ENCODE results near the gene AATK.

AATK gene

DNA sequence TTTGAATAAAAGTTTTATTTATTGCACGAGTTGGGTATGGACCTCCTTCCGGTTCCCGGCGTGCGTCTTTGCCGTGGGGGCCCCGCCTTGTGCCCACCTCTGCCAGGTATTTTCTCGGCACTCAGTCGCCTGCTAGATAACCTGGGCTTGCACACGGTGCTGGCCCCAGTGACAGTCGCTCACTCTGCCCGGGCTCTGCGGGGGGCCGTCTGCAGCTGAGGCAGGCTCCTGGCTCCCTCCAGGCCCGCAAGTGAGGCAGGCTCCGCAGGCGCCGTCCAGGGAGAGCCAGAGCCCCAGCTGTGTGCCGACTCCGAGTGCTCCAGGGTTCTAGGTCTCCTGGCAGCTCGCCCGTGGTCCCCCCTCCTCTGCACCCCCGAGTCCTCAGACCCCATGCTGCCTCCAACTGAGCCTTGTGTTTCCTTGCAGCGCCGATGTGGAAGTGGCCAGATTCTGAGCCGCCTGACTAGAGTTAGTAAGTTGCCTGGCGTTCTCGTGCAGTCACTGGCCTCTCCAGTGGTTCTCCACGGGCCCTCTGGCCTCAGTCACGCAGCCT is 55.5 kb downstream of the AATK start:
- no peaks in the 10 kb centered on the region for H3K27me3 ChIP-seq (ENCODE audit: control insufficient read depth, insufficient read depth, low read length)
- H3K4me1 ChIP-seq (ENCODE audit: control insufficient read depth, insufficient read depth, low read length) = no peaks in the 10 kb centered on the region
- no peak overlapping the region for H3K9ac ChIP-seq (ENCODE audit: low read depth, low read length)
- H3K4me3 ChIP-seq (ENCODE audit: low read length) = no peak overlapping the region
- H3K9me3 ChIP-seq (replicated peaks; ENCODE audit: low read length) = no peaks in the 10 kb centered on the region
- H3K4me2 ChIP-seq (ENCODE audit: low read length) = no peak overlapping the region
- H3K36me3 ChIP-seq (ENCODE audit: insufficient read depth, low read length) = peaks cover 8% of the 10 kb centered on the region

GRCh38 chr17:81109957-81110356 is 56.1 kb downstream of the AATK start:
- no peak overlapping the region for H3K9ac ChIP-seq (ENCODE audit: low read depth, low read length)
- H3K4me3 ChIP-seq (ENCODE audit: low read length) = no peak overlapping the region
- no peaks in the 10 kb centered on the region for H3K27me3 ChIP-seq (ENCODE audit: control insufficient read depth, insufficient read depth, low read length)
- no peaks in the 10 kb centered on the region for H3K4me1 ChIP-seq (ENCODE audit: control insufficient read depth, insufficient read depth, low read length)
- no peaks in the 10 kb centered on the region for H3K9me3 ChIP-seq (replicated peaks; ENCODE audit: low read length)
- peaks cover 11% of the 10 kb centered on the region for H3K36me3 ChIP-seq (ENCODE audit: insufficient read depth, low read length)
- no peak overlapping the region for H3K4me2 ChIP-seq (ENCODE audit: low read length)

- no peak overlapping the region for H3K4me2 ChIP-seq (ENCODE audit: low read length)
- no peak overlapping the region for H3K9ac ChIP-seq (ENCODE audit: low read depth, low read length)
- H3K27me3 ChIP-seq (ENCODE audit: control insufficient read depth, insufficient read depth, low read length) = no peaks in the 10 kb centered on the region
- no peaks in the 10 kb centered on the region for H3K9me3 ChIP-seq (replicated peaks; ENCODE audit: low read length)
- H3K4me1 ChIP-seq (ENCODE audit: control insufficient read depth, insufficient read depth, low read length) = no peaks in the 10 kb centered on the region
- H3K36me3 ChIP-seq (ENCODE audit: insufficient read depth, low read length) = peaks cover 22% of the 10 kb centered on the region
- H3K4me3 ChIP-seq (ENCODE audit: low read length) = no peak overlapping the region
These were observed 57.8 kb downstream of the AATK start for GRCh38 chr17:81108220-81108619.

DNA sequence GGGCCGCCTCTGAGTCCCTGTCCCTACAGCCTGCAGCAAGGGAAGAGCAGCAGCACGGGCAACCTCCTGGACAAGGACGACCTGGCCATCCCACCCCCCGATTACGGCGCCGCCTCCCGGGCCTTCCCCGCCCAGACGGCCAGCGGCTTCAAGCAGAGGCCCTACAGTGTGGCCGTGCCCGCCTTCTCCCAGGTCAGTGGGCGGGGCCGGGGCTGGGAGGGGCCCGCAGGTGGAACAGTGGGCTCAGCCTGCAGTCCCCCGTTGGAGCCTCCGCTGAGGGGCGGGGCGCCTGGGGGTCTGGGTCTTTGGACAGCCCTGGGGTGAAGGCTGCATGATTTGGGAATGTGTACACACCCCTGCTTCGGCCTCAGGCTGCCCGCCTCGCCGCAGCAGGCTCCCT is 59.3 kb downstream of the AATK start:
- Histone ChIP-seq H3K4me3 (ENCODE audit: low read length) (no peak overlapping the region), H3K9me3 (replicated peaks; ENCODE audit: low read length) (no peaks in the 10 kb centered on the region), H3K27me3 (ENCODE audit: control insufficient read depth, insufficient read depth, low read length) (no peaks in the 10 kb centered on the region), H3K4me2 (ENCODE audit: low read length) (no peak overlapping the region), H3K9ac (ENCODE audit: low read depth, low read length) (no peak overlapping the region), H3K36me3 (ENCODE audit: insufficient read depth, low read length) (peaks cover 17% of the 10 kb centered on the region), H3K4me1 (ENCODE audit: control insufficient read depth, insufficient read depth, low read length) (no peaks in the 10 kb centered on the region)

DNA sequence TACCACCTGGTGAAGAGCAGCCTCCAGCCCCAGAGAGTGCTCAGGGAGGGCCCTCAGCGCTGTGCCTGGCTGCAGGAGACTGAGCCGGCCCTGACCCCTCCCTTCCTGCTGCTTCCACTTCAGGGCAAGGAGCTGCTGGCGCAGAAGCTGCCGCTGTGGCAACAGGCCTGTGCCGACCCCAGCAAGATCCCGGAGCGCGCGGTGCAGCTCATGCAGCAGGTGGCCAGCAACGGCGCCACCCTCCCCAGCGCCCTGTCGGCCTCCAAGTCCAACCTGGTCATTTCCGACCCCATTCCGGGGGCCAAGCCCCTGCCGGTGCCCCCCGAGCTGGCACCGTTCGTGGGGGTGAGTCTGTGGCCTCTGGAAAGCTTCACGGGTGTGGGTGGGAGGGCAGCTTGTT is 62.6 kb downstream of the AATK start:
- no peaks in the 10 kb centered on the region for H3K27me3 ChIP-seq (ENCODE audit: control insufficient read depth, insufficient read depth, low read length)
- no peak overlapping the region for H3K4me2 ChIP-seq (ENCODE audit: low read length)
- no peak overlapping the region for H3K4me3 ChIP-seq (ENCODE audit: low read length)
- no peak overlapping the region for H3K9ac ChIP-seq (ENCODE audit: low read depth, low read length)
- no peaks in the 10 kb centered on the region for H3K9me3 ChIP-seq (replicated peaks; ENCODE audit: low read length)
- peaks cover 26% of the 10 kb centered on the region for H3K36me3 ChIP-seq (ENCODE audit: insufficient read depth, low read length)
- peaks cover 2% of the 10 kb centered on the region for H3K4me1 ChIP-seq (ENCODE audit: control insufficient read depth, insufficient read depth, low read length)

DNA sequence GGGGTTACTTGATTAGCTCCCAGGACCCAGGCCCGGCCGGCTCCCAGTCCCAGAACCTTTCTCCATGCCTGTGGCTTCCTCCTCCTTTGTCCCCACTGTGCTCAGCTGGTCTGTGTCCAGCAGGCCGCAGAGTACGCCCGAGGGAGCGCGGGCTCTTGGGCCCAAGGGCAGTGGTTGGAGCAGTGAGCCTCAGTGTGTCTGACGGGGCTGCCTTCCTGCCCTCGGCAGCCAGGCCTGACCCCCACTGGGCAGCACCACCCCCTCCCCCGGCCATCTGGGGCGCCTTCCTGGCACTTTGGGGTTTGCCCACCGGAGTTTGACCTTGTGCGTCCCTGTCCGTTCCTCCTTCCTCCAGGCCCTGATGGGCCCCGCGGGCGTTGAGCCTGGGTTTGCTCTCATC is 63.2 kb downstream of the AATK start:
- Histone ChIP-seq H3K4me1 (ENCODE audit: control insufficient read depth, insufficient read depth, low read length) (peaks cover 7% of the 10 kb centered on the region), H3K36me3 (ENCODE audit: insufficient read depth, low read length) (peaks cover 25% of the 10 kb centered on the region), H3K9me3 (replicated peaks; ENCODE audit: low read length) (no peaks in the 10 kb centered on the region), H3K27me3 (ENCODE audit: control insufficient read depth, insufficient read depth, low read length) (no peaks in the 10 kb centered on the region), H3K4me3 (ENCODE audit: low read length) (no peak overlapping the region), H3K4me2 (ENCODE audit: low read length) (no peak overlapping the region), H3K9ac (ENCODE audit: low read depth, low read length) (no peak overlapping the region)

- peaks cover 12% of the 10 kb centered on the region for H3K4me1 ChIP-seq (ENCODE audit: control insufficient read depth, insufficient read depth, low read length)
- H3K9ac ChIP-seq (ENCODE audit: low read depth, low read length) = no peak overlapping the region
- H3K27me3 ChIP-seq (ENCODE audit: control insufficient read depth, insufficient read depth, low read length) = no peaks in the 10 kb centered on the region
- no peak overlapping the region for H3K4me2 ChIP-seq (ENCODE audit: low read length)
- H3K36me3 ChIP-seq (ENCODE audit: insufficient read depth, low read length) = peaks cover 22% of the 10 kb centered on the region
- no peak overlapping the region for H3K4me3 ChIP-seq (ENCODE audit: low read length)
- H3K9me3 ChIP-seq (replicated peaks; ENCODE audit: low read length) = no peaks in the 10 kb centered on the region
These were observed 63.7 kb downstream of the AATK start for GRCh38 chr17:81102352-81102751.

- H3K36me3 ChIP-seq (ENCODE audit: insufficient read depth, low read length) = peaks cover 22% of the 10 kb centered on the region
These were observed 64.3 kb downstream of the AATK start for GRCh38 chr17:81101614-81102306.

DNA sequence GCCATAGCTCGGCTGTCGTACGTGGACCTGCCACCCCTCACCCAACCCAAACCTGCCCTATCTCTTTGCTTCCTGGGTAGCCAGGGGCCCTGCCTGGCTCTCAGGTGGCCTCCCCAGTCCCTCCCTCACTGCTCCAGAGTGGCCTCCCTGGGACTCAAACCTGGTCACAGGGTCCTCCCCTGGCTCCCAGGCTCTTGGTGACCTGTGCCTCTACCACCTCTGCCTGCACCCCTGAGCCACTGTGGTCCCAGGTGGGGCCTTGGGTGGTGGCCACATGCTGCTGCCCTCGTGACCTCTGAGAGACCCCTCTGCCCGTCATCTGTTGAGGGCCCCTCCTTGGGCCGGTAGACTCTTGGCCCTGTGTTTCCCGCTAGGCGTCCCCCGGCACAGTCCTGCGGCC is 65.4 kb downstream of the AATK start:
- Histone ChIP-seq H3K4me2 (ENCODE audit: low read length) (no peak overlapping the region), H3K36me3 (ENCODE audit: insufficient read depth, low read length) (peaks cover 22% of the 10 kb centered on the region), H3K27me3 (ENCODE audit: control insufficient read depth, insufficient read depth, low read length) (no peaks in the 10 kb centered on the region), H3K9me3 (replicated peaks; ENCODE audit: low read length) (no peaks in the 10 kb centered on the region), H3K4me1 (ENCODE audit: control insufficient read depth, insufficient read depth, low read length) (peaks cover 29% of the 10 kb centered on the region), H3K9ac (ENCODE audit: low read depth, low read length) (no peak overlapping the region), H3K4me3 (ENCODE audit: low read length) (no peak overlapping the region)

More at GRCh38 chr17:81101614-81102306, 64.3 kb downstream of the AATK start:
- H3K4me2 ChIP-seq (ENCODE audit: low read length) = no peak overlapping the region
- H3K9ac ChIP-seq (ENCODE audit: low read depth, low read length) = no peak overlapping the region
- no peaks in the 10 kb centered on the region for H3K27me3 ChIP-seq (ENCODE audit: control insufficient read depth, insufficient read depth, low read length)
- H3K9me3 ChIP-seq (replicated peaks; ENCODE audit: low read length) = no peaks in the 10 kb centered on the region
- no peak overlapping the region for H3K4me3 ChIP-seq (ENCODE audit: low read length)
- peaks cover 18% of the 10 kb centered on the region for H3K4me1 ChIP-seq (ENCODE audit: control insufficient read depth, insufficient read depth, low read length)

DNA sequence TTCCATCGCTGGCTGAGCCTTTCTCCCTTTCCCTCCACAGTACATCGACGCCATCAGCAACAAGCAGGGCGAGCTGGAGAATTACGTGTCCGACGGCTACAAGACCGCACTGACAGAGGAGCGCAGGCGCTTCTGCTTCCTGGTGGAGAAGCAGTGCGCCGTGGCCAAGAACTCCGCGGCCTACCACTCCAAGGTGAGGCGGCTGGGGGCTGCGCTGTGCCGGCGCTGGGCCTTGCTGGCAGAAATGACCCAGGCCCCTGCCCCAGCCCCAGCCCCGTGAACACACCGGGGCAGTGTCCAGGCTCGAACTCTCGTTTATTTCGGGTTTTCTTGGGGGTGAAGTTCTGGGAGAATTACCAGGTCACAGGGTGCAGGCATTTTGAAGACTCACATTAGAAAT is 66.1 kb downstream of the AATK start:
- Histone ChIP-seq H3K9me3 (replicated peaks; ENCODE audit: low read length) (no peaks in the 10 kb centered on the region), H3K4me1 (ENCODE audit: control insufficient read depth, insufficient read depth, low read length) (peaks cover 36% of the 10 kb centered on the region), H3K9ac (ENCODE audit: low read depth, low read length) (no peak overlapping the region), H3K4me2 (ENCODE audit: low read length) (no peak overlapping the region), H3K36me3 (ENCODE audit: insufficient read depth, low read length) (peaks cover 19% of the 10 kb centered on the region), H3K4me3 (ENCODE audit: low read length) (no peak overlapping the region), H3K27me3 (ENCODE audit: control insufficient read depth, insufficient read depth, low read length) (no peaks in the 10 kb centered on the region)

DNA sequence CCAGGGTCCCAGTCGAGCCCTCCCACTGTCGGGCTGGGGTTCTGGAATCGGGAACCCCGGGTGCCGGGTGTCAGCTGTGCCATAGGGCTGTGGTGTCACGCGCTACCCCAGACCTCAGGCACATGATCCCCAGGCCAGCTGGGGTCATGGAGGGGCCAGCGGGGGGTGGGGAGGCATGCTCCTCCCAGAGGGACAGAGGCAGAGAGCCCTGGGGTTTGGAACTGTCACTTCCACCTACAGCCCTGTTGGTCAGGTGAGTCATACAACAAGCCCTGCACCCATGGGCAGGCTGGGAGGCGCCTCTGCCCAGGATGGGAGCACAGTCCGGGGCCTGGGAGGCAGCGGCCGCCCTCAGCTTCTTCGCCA is 68.1 kb downstream of the AATK start:
- no peaks in the 10 kb centered on the region for H3K27me3 ChIP-seq (ENCODE audit: control insufficient read depth, insufficient read depth, low read length)
- no peaks in the 10 kb centered on the region for H3K9me3 ChIP-seq (replicated peaks; ENCODE audit: low read length)
- peak overlapping the region; percentile 65 for H3K4me3 ChIP-seq (ENCODE audit: low read length)
- peaks cover 8% of the 10 kb centered on the region for H3K36me3 ChIP-seq (ENCODE audit: insufficient read depth, low read length)
- peak overlapping the region; percentile 77 for H3K9ac ChIP-seq (ENCODE audit: low read depth, low read length)
- peaks cover 46% of the 10 kb centered on the region for H3K4me1 ChIP-seq (ENCODE audit: control insufficient read depth, insufficient read depth, low read length)
- peak overlapping the region; percentile 86 for H3K4me2 ChIP-seq (ENCODE audit: low read length)
